Measurements from ENCODE around the gene PRDM12. TPM values are rescaled to one million over a fixed set of nuclear protein-coding genes. Genes with fewer than 3 reads are reported as not detected.

The PRDM12 gene
- total RNA-seq, 4 donors from 2014 or later = not detected

- Histone ChIP-seq H3K4me1 (peaks cover 26 to 53% (median 47%) of the 10 kb centered on the region in 4 donors), H3K27ac (replicated peaks in 1 of 4) (peak overlapping the region; percentile 97 to 98 (median 98)), H3K36me3 (no peaks in the 10 kb centered on the region), H3K4me3 (peak overlapping the region; percentile 92 to 98 (median 95)), H3K27me3 (no peaks in the 10 kb centered on the region), H3K9me3 (no peaks in the 10 kb centered on the region)
- WGBS = 1% methylated on average over 14 of the region's 68 CpGs
- DNase-seq (ENCODE audit: extremely low spot score) = peak; percentile 99
- intact Hi-C loops (cut with DNase I) = no loop called here
- TF ChIP-seq EP300 (IDR thresholded peaks at IDR 0.05) = no peak
- TF ChIP-seq POLR2A (IDR thresholded peaks at IDR 0.05; ENCODE audit: low read depth) = peak; percentile 28
- peak; percentile 83 for TF ChIP-seq POLR2AphosphoS5 (IDR thresholded peaks at IDR 0.05)
- no peak for TF ChIP-seq CTCF (IDR thresholded peaks at IDR 0.05)
Measured at GRCh38 chr9:130712564-130713285, 48.3 kb downstream of the PRDM12 start.

GRCh38 chr9:130713286-130713960 is 49.0 kb downstream of the PRDM12 start:
- peak overlapping the region; percentile 97 to 98 (median 98) for H3K27ac ChIP-seq (replicated peaks in 1 of 4)
- no peaks in the 10 kb centered on the region for H3K36me3 ChIP-seq
- H3K9me3 ChIP-seq = no peaks in the 10 kb centered on the region
- no peak for DNase-seq (ENCODE audit: extremely low spot score)
- H3K27me3 ChIP-seq = no peaks in the 10 kb centered on the region
- WGBS = under 1% methylated on average over 25 of the region's 37 CpGs
- peak overlapping the region; percentile 92 to 98 (median 95) for H3K4me3 ChIP-seq
- TF ChIP-seq POLR2A (IDR thresholded peaks at IDR 0.05; ENCODE audit: low read depth) (no peak), POLR2AphosphoS5 (IDR thresholded peaks at IDR 0.05) (peak in 1 of 2 donors; percentile 38)
- H3K4me1 ChIP-seq = peaks cover 26 to 58% (median 49%) of the 10 kb centered on the region in 4 donors
- intact Hi-C loops (cut with DNase I) = no loop called here

GRCh38 chr9:130714586-130715110 is 50.3 kb downstream of the PRDM12 start:
- no peak for DNase-seq (ENCODE audit: extremely low spot score)
- Histone ChIP-seq H3K9me3 (no peaks in the 10 kb centered on the region), H3K4me1 (peaks cover 26 to 61% (median 50%) of the 10 kb centered on the region in 4 donors), H3K36me3 (no peaks in the 10 kb centered on the region), H3K4me3 (peak overlapping the region; percentile 92 to 98 (median 95)), H3K27ac (replicated peaks in 1 of 4) (peak overlapping the region; percentile 97 to 98 (median 98)), H3K27me3 (no peaks in the 10 kb centered on the region)
- TF ChIP-seq POLR2A (IDR thresholded peaks at IDR 0.05; ENCODE audit: low read depth) (no peak), POLR2AphosphoS5 (IDR thresholded peaks at IDR 0.05) (no peak), EP300 (IDR thresholded peaks at IDR 0.05) (no peak), CTCF (IDR thresholded peaks at IDR 0.05) (no peak)
- intact Hi-C loops (cut with DNase I) = loop anchor here (5.0 kb wide), 1 partner anchor 48 kb away; no protein-coding TSS in a partner anchor
- WGBS = 19% methylated on average over 7 of the region's 7 CpGs

GRCh38 chr9:130715270-130715669 is 50.9 kb downstream of the PRDM12 start:
- Histone ChIP-seq H3K27ac (replicated peaks in 1 of 4) (peak overlapping the region; percentile 97 to 98 (median 98)), H3K9me3 (no peaks in the 10 kb centered on the region), H3K27me3 (no peaks in the 10 kb centered on the region), H3K4me1 (peaks cover 26 to 61% (median 50%) of the 10 kb centered on the region in 4 donors), H3K4me3 (peak overlapping the region; percentile 92 to 98 (median 95)), H3K36me3 (no peaks in the 10 kb centered on the region)
- intact Hi-C loops (cut with DNase I) = loop anchor here (5.0 kb wide), 1 partner anchor 47 kb away; no protein-coding TSS in a partner anchor
- TF ChIP-seq POLR2AphosphoS5 (IDR thresholded peaks at IDR 0.05) (no peak), EP300 (IDR thresholded peaks at IDR 0.05) (no peak)
- WGBS = 25% methylated on average over 3 of the region's 3 CpGs
- DNase-seq (ENCODE audit: extremely low spot score) = no peak

GRCh38 chr9:130718562-130718961 is 54.2 kb downstream of the PRDM12 start:
- no peaks in the 10 kb centered on the region for H3K27me3 ChIP-seq
- intact Hi-C loops (cut with DNase I) = loop anchor here (5.0 kb wide), 1 partner anchor 44 kb away; no protein-coding TSS in a partner anchor
- WGBS = 85% methylated on average over 3 of the region's 3 CpGs
- H3K9me3 ChIP-seq = no peaks in the 10 kb centered on the region
- TF ChIP-seq CTCF (IDR thresholded peaks at IDR 0.05) (no peak), EP300 (IDR thresholded peaks at IDR 0.05) (no peak), POLR2A (IDR thresholded peaks at IDR 0.05; ENCODE audit: low read depth) (no peak), POLR2AphosphoS5 (IDR thresholded peaks at IDR 0.05) (no peak)
- H3K36me3 ChIP-seq = no peaks in the 10 kb centered on the region
- H3K27ac ChIP-seq (replicated peaks in 1 of 4) = no peak overlapping the region
- H3K4me3 ChIP-seq = no peak overlapping the region
- H3K4me1 ChIP-seq = peaks cover 26 to 50% (median 43%) of the 10 kb centered on the region in 4 donors
- DNase-seq (ENCODE audit: extremely low spot score) = no peak
